Mesothelial cell of epicardium (in vitro differentiated cells): ENCODE measurements around the gene RTKN2. TPM values are rescaled to one million over a fixed set of nuclear protein-coding genes. Genes with fewer than 3 reads are reported as not detected.
A peak's percentile ranks its signal among the peaks of the same experiment; 100 is the strongest.

Experiments used
- DNase-seq, 2 experiments: peaks; one replicate each; pipeline ENCODE4 v3.0.0; 2021; ENCODE audit warnings: low spot score in 2 of 2; ENCODE audit not compliant: unreplicated experiment in 2 of 2
- H3K27ac Mint-ChIP-seq: 2 replicates; pipeline ENCODE4 v1.8.0; 2021; ENCODE audit warnings: mixed read lengths
- H3K27me3 Mint-ChIP-seq: 2 replicates; pipeline ENCODE4 v1.8.0; 2021; ENCODE audit warnings: low read depth, mixed read lengths
- H3K36me3 Mint-ChIP-seq: 2 replicates; pipeline ENCODE4 v1.8.0; 2021; ENCODE audit warnings: mixed read lengths
- H3K4me1 Mint-ChIP-seq: 2 replicates; pipeline ENCODE4 v1.8.0; 2021; ENCODE audit warnings: mixed read lengths
- H3K4me3 Mint-ChIP-seq: 2 replicates; pipeline ENCODE4 v1.8.0; 2021; ENCODE audit warnings: mild to moderate bottlenecking, moderate library complexity, mixed read lengths
- H3K9me3 Mint-ChIP-seq: 2 replicates; pipeline ENCODE4 v1.8.0; 2021; ENCODE audit warnings: mixed read lengths
- total RNA-seq: library from RNA; stranded (reverse); gene quantifications from 3 replicates; pipeline ENCODE4 v1.2.1, GENCODE V29; 2021
- TF ChIP-seq, protein P1 (sequence below): fragments of 200-600 bp; sonication (generic); IDR thresholded peaks from one replicate; pipeline ENCODE4 v1.5.0; 2021; ENCODE audit warnings: antibody characterized with exemption; ENCODE audit not compliant: unreplicated experiment

Gene RTKN2
- total RNA-seq, 1 donor from 2014 or later = 6.1 TPM

DNA sequence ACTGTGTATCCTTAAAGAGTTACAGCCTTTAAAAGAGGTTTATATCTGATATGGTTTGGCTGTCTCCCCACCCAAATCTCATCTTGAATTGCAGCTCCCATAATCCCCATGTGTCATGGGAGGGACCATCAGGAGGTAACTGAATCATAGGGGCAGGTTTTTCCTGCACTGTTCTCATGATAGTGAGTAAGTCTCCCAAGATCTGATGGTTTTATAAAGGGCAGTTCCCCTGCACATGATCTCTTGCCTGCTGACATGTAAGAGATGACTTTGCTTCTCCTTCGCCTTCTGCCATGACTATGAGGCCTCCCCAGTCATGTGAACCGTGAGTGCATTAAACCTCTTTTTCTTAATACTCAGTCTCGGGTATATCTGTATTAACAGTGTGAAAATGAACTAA, 9.7 kb downstream of the RTKN2 start:
- TF ChIP-seq, protein P1, sequence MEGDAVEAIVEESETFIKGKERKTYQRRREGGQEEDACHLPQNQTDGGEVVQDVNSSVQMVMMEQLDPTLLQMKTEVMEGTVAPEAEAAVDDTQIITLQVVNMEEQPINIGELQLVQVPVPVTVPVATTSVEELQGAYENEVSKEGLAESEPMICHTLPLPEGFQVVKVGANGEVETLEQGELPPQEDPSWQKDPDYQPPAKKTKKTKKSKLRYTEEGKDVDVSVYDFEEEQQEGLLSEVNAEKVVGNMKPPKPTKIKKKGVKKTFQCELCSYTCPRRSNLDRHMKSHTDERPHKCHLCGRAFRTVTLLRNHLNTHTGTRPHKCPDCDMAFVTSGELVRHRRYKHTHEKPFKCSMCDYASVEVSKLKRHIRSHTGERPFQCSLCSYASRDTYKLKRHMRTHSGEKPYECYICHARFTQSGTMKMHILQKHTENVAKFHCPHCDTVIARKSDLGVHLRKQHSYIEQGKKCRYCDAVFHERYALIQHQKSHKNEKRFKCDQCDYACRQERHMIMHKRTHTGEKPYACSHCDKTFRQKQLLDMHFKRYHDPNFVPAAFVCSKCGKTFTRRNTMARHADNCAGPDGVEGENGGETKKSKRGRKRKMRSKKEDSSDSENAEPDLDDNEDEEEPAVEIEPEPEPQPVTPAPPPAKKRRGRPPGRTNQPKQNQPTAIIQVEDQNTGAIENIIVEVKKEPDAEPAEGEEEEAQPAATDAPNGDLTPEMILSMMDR = no peak
- no peak overlapping the region for H3K4me3 Mint-ChIP-seq
- no peaks in the 10 kb centered on the region for H3K27me3 Mint-ChIP-seq
- H3K9me3 Mint-ChIP-seq = no peaks in the 10 kb centered on the region
- H3K27ac Mint-ChIP-seq = no peak overlapping the region
- H3K36me3 Mint-ChIP-seq = peaks cover 3% of the 10 kb centered on the region
- DNase-seq = no peak
- H3K4me1 Mint-ChIP-seq = no peaks in the 10 kb centered on the region

DNA sequence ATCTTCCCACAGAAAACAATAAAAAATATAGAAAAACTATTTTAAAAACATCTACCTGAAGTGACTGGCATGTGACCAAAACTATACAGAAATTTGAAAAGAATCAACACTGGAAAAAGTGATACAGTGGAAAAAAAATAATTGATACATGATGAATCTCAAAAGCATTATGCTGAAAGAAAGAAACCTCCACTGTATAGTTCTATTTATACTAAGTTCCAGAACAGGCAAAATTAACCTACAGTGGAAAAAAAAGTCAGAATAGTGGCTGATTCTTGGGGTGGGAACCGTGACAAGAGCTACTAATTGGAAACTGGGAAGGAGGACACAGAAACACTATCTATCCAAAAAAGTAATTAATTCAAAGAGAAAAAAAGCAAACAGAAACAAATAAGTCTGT, 14.9 kb downstream of the RTKN2 start:
- H3K27ac Mint-ChIP-seq = no peak overlapping the region

GRCh38 chr10:62252051-62252450, 16.6 kb downstream of the RTKN2 start:
- H3K27ac Mint-ChIP-seq = peak overlapping the region; percentile 18
- no peak overlapping the region for H3K4me3 Mint-ChIP-seq
- H3K27me3 Mint-ChIP-seq = no peaks in the 10 kb centered on the region
- H3K4me1 Mint-ChIP-seq = peaks cover 9% of the 10 kb centered on the region
- TF ChIP-seq, protein P1 = no peak
- no peak for DNase-seq
- H3K36me3 Mint-ChIP-seq = peaks cover 3% of the 10 kb centered on the region
- no peaks in the 10 kb centered on the region for H3K9me3 Mint-ChIP-seq

More for the DNA sequence above, 14.9 kb downstream of the RTKN2 start:
- H3K4me3 Mint-ChIP-seq = no peak overlapping the region
- no peaks in the 10 kb centered on the region for H3K9me3 Mint-ChIP-seq
- TF ChIP-seq, protein P1 = no peak
- H3K27me3 Mint-ChIP-seq = no peaks in the 10 kb centered on the region
- no peak for DNase-seq
- peaks cover 3% of the 10 kb centered on the region for H3K36me3 Mint-ChIP-seq
- peaks cover 9% of the 10 kb centered on the region for H3K4me1 Mint-ChIP-seq

DNA sequence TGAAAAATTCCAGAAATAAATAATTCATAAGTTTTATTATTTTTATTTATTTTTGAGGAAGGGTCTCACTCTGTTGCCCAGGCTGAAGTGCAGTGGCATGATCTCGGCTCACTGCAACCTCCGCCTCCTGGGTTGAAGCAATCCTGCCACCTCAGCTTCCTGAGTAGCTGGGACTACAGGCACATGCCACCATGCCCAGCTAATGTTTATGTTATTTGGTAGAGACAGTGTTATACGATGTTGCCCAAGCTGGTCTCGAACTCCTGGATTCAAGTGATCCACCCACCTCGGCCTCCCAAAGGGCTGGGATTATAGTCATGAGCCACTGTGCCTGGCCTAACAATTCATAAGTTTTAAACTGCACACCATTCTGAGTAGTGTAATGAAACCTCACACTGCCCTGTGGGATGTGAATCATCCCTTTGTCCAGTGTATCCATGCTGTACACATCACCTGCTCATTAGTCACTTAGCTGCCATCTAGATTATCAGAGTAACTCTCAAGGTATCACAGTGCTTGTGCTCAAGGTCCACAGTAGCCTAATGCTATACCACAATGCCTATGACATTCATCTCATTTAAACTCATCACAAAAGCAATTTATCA, 17.9 kb downstream of the RTKN2 start:
- Mint-ChIP-seq H3K36me3 (peaks cover 3% of the 10 kb centered on the region), H3K4me3 (no peak overlapping the region), H3K9me3 (no peaks in the 10 kb centered on the region), H3K4me1 (peaks cover 9% of the 10 kb centered on the region), H3K27me3 (no peaks in the 10 kb centered on the region), H3K27ac (no peak overlapping the region)
- TF ChIP-seq, protein P1 = no peak
- no peak for DNase-seq

DNA sequence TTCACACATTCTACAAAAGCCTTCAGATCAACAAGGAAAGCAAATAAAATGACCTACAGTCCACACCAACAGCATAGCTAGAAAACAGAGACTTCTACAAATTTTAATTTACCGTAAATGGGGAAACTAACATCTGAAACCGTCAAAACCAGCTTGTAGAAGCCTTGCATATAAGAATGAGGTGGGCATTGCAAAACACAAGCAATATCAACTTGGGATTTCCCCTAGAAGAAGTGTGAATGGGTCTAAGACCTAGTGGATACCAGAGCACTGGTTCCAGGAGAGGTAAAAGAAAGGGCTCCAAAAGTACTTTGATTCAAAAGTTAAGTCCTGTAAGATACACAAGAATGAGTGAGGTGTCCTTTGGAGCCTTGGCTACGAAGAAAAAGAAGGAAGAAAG, 18.7 kb downstream of the RTKN2 start:
- Mint-ChIP-seq H3K9me3 (no peaks in the 10 kb centered on the region), H3K4me1 (peaks cover 12% of the 10 kb centered on the region), H3K36me3 (no peaks in the 10 kb centered on the region), H3K27ac (no peak overlapping the region), H3K4me3 (no peak overlapping the region), H3K27me3 (no peaks in the 10 kb centered on the region)
- TF ChIP-seq, protein P1 = no peak
- DNase-seq = no peak

DNA sequence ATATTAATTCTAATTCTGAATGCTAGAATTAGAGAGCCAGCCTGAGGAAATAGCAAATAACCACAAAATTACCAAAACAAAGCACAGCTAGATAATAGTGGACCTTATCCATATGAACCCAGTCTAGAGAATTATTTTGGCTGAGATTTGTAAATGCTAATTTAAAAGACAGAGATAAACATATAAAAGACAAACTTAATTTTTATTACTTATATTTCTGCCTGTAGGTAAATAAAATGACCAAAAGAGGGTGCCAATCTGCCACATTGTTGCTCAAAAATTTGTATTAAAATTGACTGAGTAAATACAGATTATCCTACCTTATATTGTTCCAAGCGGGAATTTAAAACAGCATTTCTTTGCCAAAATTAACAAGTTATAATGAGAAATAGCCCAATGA, 20.2 kb downstream of the RTKN2 start:
- Mint-ChIP-seq H3K4me1 (peaks cover 17% of the 10 kb centered on the region), H3K4me3 (no peak overlapping the region), H3K27ac (no peak overlapping the region), H3K36me3 (no peaks in the 10 kb centered on the region), H3K9me3 (no peaks in the 10 kb centered on the region), H3K27me3 (no peaks in the 10 kb centered on the region)
- TF ChIP-seq, protein P1 = peak; percentile 25
- no peak for DNase-seq
